Measurements from ENCODE around the gene SLC22A1.

Gene SLC22A1

GRCh38 chr6:160092602-160093001 lies 29.0 kb upstream of the SLC22A1 start:
- in situ Hi-C loops (cut with MboI; ENCODE audit: low pct_unique_long_range_greater_than_20kb, low sequenced_read_pairs, unreplicated experiment), result no loop called here
- no peak for TF ChIP-seq CTCF (IDR thresholded peaks at IDR 0.05; ENCODE audit: extremely low read depth, insufficient read depth, missing control alignments)
- DNase-seq (ENCODE audit: low spot score), result no peak

GRCh38 chr6:160093061-160093460 lies 28.6 kb upstream of the SLC22A1 start:
- in situ Hi-C loops (cut with MboI; ENCODE audit: low pct_unique_long_range_greater_than_20kb, low sequenced_read_pairs, unreplicated experiment), result no loop called here

GRCh38 chr6:160093946-160094345 lies 27.7 kb upstream of the SLC22A1 start:
- no peak for TF ChIP-seq CTCF (IDR thresholded peaks at IDR 0.05; ENCODE audit: extremely low read depth, insufficient read depth, missing control alignments)
- DNase-seq (ENCODE audit: low spot score), result no peak
- in situ Hi-C loops (cut with MboI; ENCODE audit: low pct_unique_long_range_greater_than_20kb, low sequenced_read_pairs, unreplicated experiment), result no loop called here

More at GRCh38 chr6:160093061-160093460, 28.6 kb upstream of the SLC22A1 start:
- TF ChIP-seq CTCF (IDR thresholded peaks at IDR 0.05; ENCODE audit: extremely low read depth, insufficient read depth, missing control alignments), result no peak
- no peak for DNase-seq (ENCODE audit: low spot score)

GRCh38 chr6:160095146-160095845 lies 26.3 kb upstream of the SLC22A1 start:
- TF ChIP-seq CTCF (IDR thresholded peaks at IDR 0.05; ENCODE audit: extremely low read depth, insufficient read depth, missing control alignments), result no peak
- in situ Hi-C loops (cut with MboI; ENCODE audit: low pct_unique_long_range_greater_than_20kb, low sequenced_read_pairs, unreplicated experiment), result no loop called here

GRCh38 chr6:160101277-160102205 lies 20.1 kb upstream of the SLC22A1 start:
- no peak for TF ChIP-seq CTCF (IDR thresholded peaks at IDR 0.05; ENCODE audit: extremely low read depth, insufficient read depth, missing control alignments)
- in situ Hi-C loops (cut with MboI; ENCODE audit: low pct_unique_long_range_greater_than_20kb, low sequenced_read_pairs, unreplicated experiment), result no loop called here

More at GRCh38 chr6:160095146-160095845, 26.3 kb upstream of the SLC22A1 start:
- no peak for DNase-seq (ENCODE audit: low spot score)

GRCh38 chr6:160102399-160102798 lies 19.2 kb upstream of the SLC22A1 start:
- in situ Hi-C loops (cut with MboI; ENCODE audit: low pct_unique_long_range_greater_than_20kb, low sequenced_read_pairs, unreplicated experiment), result no loop called here
- TF ChIP-seq CTCF (IDR thresholded peaks at IDR 0.05; ENCODE audit: extremely low read depth, insufficient read depth, missing control alignments), result no peak
- no peak for DNase-seq (ENCODE audit: low spot score)

More at GRCh38 chr6:160101277-160102205, 20.1 kb upstream of the SLC22A1 start:
- DNase-seq (ENCODE audit: low spot score), result no peak

Data from GM13977 (cell line).